G401.6 (cell line): ENCODE measurements around the gene MAP7D1.

Source experiments
- FAIRE-seq: peaks from 2 replicates; lab custom pipeline; 2012; peaks lifted over from hg19 to GRCh38; lab: Jason Lieb, UNC

Gene MAP7D1

DNA sequence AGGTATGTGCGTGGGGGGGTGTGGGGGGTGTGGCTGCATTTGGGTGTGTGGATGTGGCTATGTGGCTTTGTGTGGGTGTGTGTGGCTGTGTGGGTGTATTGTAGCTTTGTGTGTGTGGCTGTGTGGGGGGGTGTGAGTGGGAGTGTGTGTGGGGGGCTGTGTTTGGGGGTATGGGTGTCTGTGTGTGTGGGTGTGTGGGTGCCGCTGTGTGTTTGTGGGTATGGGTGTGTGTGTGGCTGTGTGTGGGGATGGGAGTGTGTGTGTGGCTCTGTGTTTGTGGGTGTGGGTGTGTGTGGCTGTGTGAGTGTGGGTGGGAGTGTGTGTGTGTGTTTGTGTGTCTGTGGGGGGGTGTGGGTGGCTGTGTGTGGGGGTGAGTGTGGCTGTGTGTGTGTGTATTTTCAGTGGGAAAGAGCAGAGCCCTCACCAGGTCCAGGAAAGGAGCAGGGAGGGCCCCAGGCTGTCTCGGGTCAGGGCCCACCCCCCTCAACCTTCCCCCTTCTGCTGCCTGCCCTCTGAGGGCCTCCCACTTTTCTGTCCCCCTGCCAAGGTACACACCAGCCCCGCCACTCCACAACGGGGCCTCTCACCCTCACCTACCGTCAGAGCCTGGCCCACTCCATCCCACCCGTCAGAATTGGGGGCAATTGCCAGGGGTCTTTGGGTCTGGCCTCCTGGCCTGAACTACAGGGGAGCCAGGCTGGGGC, 29.0 kb upstream of the MAP7D1 start:
- no peak for FAIRE-seq

DNA sequence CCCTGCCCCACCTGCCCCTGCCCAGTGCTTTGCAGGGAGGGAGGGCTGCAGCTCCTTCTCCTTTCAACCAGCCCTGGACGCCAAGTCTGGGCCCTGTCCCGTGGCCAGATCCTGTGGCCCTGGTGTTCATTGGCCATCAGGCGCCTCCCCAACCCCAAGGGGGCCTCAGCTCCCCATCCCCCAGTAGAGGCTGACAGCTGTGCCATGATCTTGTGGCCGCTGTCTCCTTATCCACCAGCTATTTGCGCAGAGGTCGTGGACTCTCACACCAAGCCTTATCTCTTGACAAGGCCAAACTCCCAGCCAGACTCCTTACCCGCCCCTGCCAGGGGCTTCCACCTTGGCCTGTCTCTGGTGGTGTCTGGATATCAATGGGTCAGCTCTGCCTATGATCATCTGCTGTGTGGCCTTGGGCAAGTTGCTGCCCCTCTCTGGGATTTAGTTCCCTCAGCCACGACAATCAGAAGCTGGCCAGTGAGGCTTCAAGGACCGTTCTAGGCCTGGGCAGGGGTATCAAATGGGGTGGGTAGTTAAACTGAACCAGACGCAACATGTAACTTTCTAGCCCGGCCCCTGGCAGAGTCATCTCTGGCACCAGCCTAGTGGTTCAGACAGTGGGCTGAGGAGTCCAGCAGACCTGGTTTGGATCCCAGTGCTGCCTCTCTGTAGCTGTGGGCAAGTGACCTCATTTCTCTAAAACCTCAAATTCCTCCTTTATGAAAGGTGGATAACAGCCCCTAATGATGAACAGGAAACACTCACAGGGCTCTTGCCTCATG, 27.6 kb upstream of the MAP7D1 start:
- no peak for FAIRE-seq

DNA sequence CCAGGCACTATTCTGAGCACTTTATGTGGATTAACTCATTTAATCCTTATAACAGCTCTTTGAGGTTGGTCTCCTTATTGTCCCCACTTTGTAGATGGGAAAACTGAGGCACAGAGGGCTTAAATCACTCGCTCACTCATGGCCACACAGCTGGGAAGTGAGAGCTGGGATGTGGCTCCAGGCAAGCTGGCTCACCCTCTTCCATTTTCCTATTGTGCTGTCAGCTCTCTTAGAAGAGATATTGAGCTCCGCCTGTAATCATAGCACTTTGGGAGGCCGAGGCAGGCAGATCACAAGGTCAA, 27.1 kb upstream of the MAP7D1 start:
- no peak for FAIRE-seq

DNA sequence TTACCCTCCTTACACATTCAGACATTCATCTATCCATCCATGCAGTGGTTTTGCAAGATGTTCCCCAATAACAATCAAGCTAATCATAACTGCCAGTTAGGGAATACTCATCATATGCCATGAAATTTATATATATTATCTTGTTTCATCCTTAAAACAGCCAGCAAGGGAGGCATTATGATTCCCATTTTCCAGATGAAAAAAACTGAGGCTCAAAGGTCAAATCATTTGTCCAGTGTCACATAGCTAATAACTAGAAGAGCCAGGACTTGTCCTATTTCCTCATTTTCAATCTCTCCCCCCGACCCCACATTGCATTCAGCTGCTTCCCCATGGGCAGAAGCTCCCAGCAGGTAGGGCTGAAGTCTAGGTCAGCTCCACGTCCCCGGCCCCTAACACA, 23.9 kb upstream of the MAP7D1 start:
- no peak for FAIRE-seq

DNA sequence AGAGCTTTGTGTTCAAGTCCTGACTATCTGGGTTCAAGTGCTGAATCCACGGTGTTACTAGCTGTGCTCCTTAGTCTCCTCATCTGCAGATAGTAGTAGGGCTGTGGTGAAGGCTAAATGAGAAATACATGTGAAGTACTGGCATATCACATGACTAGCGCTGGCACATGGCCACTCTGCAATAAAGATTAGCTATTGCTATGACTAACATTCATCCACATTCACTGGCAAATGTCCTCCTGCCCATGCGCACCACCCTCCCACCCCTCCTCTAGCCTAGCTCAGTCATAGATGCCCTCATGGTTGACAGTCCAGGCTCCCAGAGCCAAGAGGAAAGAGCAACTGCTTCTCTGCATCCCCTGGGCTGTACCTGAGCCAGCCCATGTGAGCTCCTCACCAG, 22.5 kb upstream of the MAP7D1 start:
- no peak for FAIRE-seq

DNA sequence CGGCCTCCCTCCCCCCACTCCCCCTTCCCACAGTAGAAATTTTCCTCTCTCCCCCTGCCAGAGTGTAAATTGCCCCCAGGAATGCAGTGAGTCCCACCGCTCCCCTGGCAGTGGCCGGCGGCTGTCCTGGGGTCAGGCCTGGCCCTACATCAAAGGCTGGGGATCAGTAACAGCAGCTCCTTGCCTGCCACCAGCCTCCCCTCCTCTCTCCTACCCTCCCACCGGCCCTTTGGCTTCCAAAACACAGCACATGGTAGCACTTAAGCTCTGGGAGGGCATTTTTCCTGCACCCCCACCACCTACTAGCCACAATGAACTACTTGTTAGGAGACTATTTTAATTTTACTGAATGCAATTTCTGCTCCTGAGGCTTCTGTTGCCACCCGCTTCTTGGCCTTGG, 21.9 kb upstream of the MAP7D1 start:
- FAIRE-seq = no peak

DNA sequence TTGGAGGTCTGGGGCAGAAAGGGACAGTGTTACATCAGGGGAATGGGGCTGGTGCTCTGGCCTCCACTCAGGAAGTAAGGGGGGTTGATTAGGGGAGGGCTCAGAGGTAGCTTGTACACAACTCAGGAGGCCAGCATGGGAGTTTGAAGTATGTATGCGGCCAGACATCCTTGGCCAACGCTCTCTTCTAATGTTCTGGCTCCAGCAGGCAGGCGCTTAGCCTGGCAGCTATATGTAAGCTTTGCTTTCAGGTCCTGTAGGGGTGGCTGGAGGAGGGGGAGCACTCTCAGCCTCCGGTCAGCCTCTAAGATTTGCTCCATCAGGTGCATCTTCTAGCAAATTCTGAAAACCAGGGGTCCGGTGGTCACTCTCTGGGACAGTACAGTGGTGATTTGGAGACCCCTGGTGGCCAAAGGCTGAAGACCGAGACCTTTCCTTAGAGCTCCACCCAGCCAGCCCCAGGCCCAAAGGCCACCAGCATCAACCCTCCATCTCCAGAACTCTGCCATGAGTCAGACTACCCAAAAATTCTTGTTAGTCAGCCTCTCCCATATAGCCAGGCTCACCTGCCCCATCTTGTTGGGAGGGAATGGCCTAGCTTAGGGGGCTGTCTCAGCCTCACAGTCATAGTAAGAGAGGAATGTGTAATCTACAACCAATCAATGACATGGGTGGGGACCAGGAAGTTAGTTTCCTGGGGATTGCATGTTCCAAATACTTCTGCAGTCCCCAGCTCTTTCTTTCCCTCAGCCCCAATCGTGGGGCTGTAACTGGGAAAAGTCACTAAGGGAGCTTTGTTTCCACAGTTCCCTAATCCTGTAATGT, 21.2 kb upstream of the MAP7D1 start:
- peak; percentile 56 for FAIRE-seq

DNA sequence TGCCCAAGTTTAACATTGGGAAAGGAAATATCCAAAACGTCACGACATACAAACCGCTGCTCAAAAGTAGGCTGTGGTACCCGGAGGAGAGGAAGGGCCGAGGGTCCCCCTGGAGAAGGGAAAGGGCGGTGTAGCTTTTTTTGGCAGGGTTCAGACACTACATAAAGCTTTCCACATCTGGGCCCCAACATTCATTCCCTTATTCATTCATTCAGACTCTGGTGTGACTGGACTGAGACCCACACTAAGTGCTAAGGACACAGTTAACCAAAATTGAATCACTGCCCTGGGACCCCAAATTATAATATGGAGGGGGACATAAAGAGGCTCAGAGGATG, 20.7 kb upstream of the MAP7D1 start:
- FAIRE-seq = no peak

DNA sequence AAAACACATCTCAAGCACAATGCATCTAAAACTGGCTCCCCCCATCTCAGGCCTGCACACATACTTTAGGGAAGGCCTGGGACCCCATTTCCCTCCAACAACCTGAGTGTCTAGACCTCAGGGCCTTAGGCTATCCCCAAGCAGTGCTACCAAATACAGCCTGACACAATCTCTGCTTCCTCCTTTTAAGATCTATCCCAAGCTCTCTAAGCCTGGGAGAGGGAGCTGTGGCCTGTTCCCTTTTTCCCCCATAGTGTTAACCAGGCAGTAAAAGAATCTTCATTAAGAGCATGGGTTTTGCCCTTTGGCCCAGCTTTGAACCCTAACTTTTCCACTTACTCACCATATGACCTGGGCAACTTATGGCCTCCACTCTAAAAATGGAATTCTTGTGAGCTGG, 20.2 kb upstream of the MAP7D1 start:
- FAIRE-seq = no peak

DNA sequence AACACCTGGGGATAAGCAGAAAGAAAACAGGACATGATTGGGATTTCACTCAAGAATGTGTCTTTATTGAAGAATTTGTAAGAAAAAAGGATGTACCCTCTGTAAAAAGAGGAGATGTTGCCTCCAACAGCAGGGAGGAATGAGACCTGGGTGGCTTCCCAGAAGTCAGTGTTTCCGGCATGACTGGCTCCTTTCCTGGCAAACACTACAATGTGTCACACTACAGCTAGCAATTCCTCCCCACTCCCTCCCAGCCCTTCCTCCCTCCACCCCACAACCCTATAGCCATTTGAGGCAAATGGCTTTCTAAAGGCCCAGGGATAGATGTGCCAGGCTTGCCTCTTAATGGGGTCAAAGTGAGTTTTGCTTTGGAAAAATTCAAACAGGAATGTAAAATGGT, 19.4 kb upstream of the MAP7D1 start:
- no peak for FAIRE-seq

DNA sequence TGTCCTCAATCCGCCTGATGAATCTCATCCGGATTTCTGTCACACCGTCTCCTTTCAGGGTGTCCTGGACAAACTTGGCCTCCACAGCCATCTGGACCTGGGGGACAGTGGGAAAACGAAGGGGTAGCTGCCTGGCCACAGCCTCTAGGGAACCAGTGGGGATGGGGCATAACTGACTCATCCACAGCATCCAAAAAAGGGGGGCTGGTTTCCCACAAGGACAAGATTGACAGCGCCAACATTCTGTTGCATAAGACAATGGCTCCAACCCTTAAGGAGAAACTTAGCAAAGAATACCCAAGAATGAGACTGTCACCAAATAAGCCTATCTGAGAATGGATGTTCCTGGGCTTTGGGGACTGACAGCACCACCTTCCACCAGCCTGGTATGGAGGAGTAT, 18.7 kb upstream of the MAP7D1 start:
- FAIRE-seq = no peak

DNA sequence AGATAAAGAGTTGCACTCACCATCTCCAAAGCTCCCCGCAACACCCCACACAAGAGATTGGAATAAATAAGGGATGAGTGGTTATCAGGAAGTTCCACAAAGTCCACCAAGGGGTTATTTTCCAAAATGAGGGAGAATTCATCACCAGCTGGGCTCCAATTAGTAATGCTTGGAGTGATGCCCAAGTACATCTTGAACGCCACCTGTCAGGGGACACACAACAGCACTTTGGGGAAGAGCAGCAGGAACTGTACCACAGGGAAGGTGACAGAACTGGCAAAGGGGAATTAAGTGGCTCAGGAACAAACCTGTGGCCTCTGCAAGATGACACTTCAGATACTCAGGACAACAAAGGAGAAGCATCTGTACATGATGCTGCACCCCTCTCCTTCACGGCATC, 18.2 kb upstream of the MAP7D1 start:
- FAIRE-seq = no peak

DNA sequence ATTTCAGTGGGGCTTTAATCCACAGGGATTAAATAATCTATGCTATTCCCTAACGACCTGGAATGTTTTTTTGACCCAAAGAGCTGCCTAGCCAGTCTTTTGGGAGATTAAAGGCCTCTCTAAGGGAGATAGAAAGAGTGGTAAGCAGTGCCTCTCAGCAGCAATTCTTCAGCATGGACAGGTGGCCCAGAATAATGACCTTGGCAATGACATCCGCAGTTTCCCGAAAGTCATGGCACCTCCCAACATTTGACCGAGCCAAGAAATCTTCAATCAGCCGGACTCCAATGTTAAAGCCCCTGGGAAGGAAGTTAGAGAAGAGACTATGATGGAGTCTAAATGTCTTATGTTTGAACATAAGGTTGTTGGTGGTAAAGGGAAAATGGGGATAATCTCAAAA, 16.4 kb upstream of the MAP7D1 start:
- FAIRE-seq = no peak

DNA sequence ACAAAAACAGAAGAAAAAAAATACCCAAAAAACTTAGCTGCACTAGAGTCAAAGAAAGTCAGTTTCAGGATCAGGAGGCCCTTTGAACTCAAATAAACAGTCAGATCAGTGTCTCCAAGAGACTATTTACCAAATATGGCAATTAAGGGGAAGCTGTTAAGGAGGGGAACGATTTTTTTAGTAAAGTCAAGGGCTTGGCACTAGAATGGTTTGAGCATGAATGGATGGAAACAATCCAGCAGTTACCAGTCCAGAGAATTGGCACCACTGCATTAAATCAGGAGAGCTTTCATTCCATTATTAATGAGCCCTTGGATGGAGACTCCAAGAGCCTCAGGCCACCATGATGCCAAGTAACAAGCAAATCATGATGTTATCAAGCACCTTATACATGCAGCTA, 13.8 kb upstream of the MAP7D1 start:
- FAIRE-seq = no peak

DNA sequence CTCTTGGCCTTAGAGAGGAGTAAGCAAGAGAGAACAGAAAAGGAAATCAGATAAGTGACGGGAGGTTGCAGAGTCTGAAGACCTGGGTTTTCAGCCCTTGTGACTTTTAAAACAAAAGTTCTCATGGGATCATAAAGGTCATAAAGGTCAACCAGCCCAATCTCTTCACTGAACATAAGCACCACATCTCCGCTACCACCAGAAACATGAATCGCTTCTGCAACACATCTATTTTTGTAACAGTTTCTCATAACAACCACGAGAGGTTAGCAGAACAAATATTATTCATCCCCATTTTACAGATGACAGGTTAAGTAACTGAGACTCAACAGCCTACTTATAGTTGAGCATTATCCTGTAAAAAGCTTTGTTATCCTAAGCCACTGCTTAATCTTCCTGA, 12.5 kb upstream of the MAP7D1 start:
- FAIRE-seq = no peak

DNA sequence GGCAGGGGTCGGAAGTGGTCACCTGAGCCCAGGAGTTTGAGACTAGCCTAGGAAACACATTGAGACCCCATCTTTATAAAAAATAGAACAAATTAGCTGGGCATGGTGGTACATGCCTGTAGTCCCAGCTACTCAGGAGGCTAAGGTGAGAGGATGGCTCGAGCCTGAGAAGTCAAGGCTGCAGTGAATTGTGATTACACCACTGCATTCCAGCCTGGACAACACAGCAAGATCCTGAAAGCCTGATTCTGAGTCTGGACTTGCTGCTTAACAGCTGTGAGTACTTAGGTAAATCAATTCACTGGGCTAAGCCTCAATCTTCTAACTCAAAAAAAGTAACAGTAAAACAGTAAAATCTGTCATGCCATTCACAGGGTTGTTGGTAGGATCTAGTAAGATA, 11.5 kb upstream of the MAP7D1 start:
- FAIRE-seq = no peak

DNA sequence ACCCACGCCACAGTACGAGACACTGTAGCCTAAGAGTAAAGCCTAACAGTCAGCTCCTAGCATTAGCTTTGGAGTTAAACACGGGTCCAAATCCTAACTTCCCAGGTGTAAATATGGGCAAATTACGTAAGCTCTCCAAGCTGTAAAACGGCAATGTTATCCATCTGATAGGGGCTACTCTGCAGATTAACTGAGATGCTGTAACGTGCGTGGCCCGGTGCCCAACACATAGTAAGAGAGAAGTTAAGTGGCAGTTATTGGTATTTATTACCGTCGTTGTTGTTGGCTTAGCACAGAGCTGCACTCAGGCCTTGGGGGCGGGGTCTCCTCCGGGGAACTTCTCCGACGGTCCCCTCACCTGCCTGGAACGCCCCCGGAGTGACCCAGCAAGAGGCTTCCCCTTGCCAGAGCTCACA, 7.1 kb upstream of the MAP7D1 start:
- FAIRE-seq = no peak

DNA sequence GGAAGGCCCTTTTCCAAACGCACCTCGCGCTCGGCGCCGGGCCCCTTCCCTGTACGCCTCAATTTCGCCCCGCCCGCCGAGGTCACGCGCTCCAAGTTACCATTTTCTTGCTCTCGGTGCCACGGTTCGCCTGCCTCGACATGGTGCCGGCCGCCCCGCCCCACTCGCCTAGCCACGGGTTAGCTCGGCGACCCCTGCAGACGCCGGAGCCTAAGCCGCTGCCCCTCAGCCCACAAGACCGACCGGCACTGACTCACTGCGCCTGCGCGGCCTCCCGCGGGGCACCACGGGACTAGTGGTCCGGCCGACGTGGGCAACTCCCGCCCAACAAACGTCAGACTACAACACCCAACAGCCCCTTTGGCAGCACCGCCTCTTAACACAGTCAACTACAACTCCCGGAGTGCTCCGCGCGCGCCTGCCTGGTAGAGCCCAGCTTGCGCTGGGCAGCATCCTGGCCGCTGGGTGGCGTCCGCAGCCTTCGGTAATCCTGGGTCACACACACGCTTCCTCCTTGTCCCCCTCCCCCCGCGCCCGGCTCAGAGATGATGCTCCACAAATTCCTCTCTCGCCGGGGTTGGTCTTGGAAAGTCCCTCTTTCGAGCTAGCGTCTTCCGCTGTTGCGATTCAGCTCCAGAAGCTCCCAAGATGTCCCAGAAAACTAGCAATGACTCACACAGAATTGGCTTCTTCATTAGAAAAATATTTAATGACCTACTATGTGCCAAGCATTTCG, 6.6 kb upstream of the MAP7D1 start, which contains the start of gene TRAPPC3:
TSS of gene TRAPPC3 (minus strand) at position 250 of the 736 bp plus-strand sequence. CDS start at position 142, 108 bp downstream.
- peak; percentile 96 for FAIRE-seq

DNA sequence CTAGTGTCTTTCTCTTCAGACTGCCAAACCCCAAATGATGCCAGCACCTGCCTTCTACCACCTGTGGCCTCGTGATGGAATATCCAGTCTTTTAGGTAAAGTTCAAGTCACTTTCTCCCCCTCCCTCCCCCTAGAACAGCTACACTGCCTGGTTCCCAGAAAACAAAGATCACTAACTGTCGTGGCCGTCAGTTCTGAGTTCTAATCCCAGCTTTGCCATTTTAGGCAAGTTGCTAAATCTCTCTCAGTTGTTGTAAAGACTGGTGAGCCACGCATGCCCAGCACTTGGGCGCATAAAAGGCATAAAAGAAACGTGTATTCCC, 6.0 kb upstream of the MAP7D1 start:
- FAIRE-seq = no peak

DNA sequence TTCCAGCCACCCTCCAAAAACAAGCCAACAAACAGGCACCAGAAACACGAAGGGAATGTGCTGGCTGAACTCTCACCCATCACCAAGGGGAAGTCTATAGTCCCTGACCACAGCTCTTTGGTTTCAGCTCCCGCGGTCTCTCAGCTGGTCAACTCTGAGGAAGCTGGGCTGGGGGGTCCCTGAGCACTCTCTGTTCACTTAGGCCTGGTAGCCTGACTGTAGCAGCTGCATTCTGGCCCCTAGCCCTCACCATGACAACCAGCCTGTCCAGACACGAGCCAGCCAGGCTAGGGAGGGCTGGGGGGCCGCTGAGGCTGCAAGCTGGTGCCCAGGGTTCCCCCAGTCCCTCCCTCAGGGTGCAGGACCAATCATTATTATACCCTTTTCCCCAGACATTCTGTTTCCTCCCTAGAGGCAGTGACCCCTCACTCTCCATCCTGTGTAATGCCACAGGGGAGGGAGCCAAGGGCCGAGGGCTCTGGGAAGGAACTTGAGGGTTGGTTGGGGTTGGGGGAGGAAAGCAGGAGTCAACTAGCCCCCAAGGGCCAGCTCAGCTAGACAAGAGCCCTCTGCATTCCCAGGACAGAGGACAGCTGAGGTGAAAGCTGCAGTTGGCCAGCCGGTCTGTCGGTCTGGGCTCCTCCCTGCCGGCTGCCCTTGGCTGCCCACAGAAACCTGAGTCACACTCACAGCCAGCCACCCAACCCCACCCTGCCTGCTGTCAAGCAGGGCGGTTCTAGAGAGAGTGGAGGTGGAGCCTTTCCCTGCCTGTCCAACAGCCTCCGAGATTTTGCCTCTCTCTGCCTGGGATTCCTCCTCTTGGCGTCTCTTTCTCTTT, 5.4 kb upstream of the MAP7D1 start:
- peak; percentile 97 for FAIRE-seq

DNA sequence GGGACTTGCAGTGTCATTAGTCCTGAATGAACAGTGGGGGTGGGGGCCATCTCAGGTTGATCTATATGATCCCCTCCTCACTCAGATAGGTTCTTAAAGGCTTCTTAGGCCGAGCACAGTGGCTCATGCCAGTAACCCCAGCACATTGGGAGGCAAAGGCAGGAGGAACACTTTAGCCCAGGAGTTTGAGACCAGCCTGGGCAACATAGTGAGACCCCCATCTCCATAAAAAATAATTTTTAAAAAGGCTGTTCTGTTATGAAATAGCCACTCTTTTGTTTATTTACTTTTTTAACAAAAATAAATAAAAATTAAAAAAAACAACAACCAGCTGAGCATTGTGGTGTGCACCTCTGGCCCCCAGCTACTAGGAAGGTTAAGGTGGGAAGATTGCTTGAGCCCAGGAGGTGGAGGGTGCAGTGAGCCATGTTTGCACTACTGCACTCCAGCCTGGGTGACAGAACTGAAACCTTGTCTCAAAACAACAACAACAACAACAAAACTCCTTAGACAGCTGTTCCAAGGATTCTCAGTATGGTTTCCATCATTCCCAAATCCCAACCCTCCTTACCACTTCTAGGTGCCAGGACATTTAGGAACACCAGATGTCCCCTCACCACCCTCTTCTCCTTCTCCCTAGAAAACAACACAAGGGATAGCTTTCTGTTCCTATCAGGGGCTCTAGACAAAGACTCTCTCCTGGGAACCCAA, 4.7 kb upstream of the MAP7D1 start:
- no peak for FAIRE-seq
